Measurements from ENCODE around the gene SLAIN1.

GRCh38 chr13:77691871-77692270, 5.6 kb upstream of the SLAIN1 start:
- TF ChIP-seq POLR2A (IDR thresholded peaks at IDR 0.05; ENCODE audit: low read depth, low read length) (no peak), POLR2AphosphoS5 (IDR thresholded peaks at IDR 0.05; ENCODE audit: low read depth, low read length) (no peak), POU2F2 (IDR thresholded peaks at IDR 0.05; ENCODE audit: low read depth, low read length) (no peak), TAF1 (IDR thresholded peaks at IDR 0.05; ENCODE audit: low read depth, low read length) (no peak), SPI1 (IDR thresholded peaks at IDR 0.05; ENCODE audit: low read depth, low read length) (no peak), PAX5 (IDR thresholded peaks at IDR 0.05; ENCODE audit: insufficient read depth, low read length, severe bottlenecking) (no peak)

Measured in GM12891 (cell line).